ENCODE measurements around the gene JHY.

Gene JHY

DNA sequence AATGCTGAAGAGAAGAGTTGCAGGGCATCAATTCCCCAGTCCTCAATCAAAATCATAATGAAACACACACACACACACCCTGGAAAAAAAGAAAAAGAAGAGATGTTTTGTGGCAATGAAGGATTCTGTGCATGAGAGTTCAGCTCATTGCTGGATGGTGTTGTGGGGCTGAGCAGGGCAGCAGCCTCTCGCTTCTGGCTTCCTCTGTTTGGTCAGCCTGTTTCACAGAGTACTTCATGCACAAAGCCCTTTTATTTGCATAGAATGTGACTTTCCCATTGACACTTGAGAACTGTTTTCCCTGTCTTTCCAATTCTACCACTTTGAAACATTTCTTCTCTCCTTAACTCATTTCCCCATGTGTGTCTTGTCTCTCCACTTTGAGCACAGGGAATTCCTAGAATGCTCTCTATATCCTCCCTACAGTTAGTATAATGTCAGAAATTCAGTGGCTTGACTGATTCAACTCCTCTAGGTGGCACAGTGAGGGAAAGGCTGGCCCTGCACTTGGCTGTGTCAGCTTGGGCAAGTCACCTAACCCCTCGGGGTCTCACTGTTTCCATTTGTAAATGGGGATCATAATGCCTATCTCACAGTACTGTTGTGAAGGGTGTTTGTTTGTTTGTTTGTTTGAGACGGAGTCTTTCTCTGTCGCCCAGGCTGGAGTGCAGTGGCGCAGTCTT, 124.4 kb downstream of the JHY start:
- Histone ChIP-seq H3K4me1 (ENCODE audit: control insufficient read depth, insufficient read depth, low read length) (no peaks in the 10 kb centered on the region), H3K27ac (ENCODE audit: low read length) (no peak overlapping the region), H3K4me3 (ENCODE audit: low read length) (no peak overlapping the region), H3K36me3 (ENCODE audit: control insufficient read depth, insufficient read depth, low read length) (no peaks in the 10 kb centered on the region), H3K27me3 (ENCODE audit: control insufficient read depth, insufficient read depth, low read length) (no peaks in the 10 kb centered on the region), H3K9me3 (ENCODE audit: control insufficient read depth, insufficient read depth, low read length) (no peaks in the 10 kb centered on the region)
- no peak for DNase-seq (ENCODE audit: low read depth, low spot score)
- WGBS (ENCODE audit: insufficient coverage, insufficient read length), result no CpG with 5 or more reads among the region's 5 CpGs

Data from iPS DF 6.9 (cell line).